Subcutaneous adipose tissue (tissue), 4 donors: Measurements from ENCODE around the gene NCOA7. TPM values are rescaled to one million over a fixed set of nuclear protein-coding genes. Genes with fewer than 3 reads are reported as not detected.

Source experiments
- CTCF ChIP-seq: fragments of 450-650 bp; IDR thresholded peaks from one replicate; pipeline ENCODE4 v1.5.1; 2016; ENCODE audit warnings: low read depth, mild to moderate bottlenecking, control low read depth, antibody characterized with exemption, moderate library complexity
- total RNA-seq, 4 donors: library from RNA; depleted of rRNA; stranded (reverse); fragments of >200 nt; gene quantifications; one replicate each; pipeline ENCODE4 v1.1.0, GENCODE V29; 2016

NCOA7 gene
- total RNA-seq, 4 donors from 2014 or later, result 59.9 to 71.9 (median 62.2) TPM

- TF ChIP-seq CTCF, result no peak
Measured at GRCh38 chr6:125839471-125839870, 48.7 kb downstream of the NCOA7 start.

- no peak for TF ChIP-seq CTCF
Measured at GRCh38 chr6:125839879-125840278, 49.1 kb downstream of the NCOA7 start.

DNA sequence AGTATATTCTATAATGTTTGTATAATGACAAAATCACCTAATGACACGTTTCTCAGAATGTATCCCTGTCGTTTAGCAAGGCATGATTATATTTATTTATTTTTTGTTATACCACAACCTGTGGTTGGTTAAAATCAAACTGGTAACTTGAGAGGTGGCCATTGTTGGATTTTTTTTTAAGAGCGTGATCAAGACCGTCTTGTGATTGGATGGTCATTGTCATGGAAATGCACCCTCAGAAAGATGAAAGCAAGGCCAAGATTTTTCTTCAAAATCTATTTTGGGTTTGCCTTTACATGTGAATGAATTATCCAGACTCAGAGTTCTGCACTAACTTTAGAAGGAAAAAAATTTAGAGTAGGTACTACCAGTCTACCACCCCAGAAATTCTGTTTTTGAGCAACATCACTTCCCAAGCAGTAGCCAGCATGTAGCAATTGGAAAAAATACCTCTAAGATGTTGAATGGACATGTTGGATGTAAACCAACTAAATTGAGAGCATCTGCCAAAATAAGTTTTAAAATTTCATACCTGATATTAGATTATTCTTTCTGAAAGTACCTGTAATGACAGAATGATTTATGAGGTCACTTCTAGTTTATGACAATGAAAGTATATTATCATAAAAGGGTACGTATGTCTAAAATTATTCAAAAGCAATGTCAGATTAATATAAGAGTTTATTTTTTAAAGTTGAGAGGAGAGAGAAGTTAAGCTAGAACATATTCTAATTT, 50.8 kb downstream of the NCOA7 start:
- TF ChIP-seq CTCF, result no peak

- TF ChIP-seq CTCF, result no peak
Measured at GRCh38 chr6:125842091-125842626, 51.4 kb downstream of the NCOA7 start.

DNA sequence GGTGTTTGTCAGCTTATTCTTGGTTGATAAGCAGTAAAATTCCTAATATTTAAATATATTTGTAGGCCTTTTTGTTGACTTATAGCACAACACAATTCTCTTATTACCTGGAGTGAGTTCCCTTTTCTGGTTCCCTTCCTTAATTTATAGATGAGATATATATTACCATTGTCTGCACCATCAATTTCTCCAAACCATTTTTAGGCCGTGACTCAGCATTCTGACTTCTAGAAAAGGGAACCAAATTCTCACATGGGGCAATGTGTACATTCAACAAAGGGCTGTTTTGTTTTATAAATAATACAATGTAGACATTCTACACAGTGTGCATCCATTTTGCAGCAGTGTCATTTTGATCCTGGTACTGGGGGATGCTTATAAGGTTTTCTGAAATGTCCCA, 52.8 kb downstream of the NCOA7 start:
- TF ChIP-seq CTCF, result no peak

GRCh38 chr6:125844989-125845388, 54.2 kb downstream of the NCOA7 start:
- no peak for TF ChIP-seq CTCF

DNA sequence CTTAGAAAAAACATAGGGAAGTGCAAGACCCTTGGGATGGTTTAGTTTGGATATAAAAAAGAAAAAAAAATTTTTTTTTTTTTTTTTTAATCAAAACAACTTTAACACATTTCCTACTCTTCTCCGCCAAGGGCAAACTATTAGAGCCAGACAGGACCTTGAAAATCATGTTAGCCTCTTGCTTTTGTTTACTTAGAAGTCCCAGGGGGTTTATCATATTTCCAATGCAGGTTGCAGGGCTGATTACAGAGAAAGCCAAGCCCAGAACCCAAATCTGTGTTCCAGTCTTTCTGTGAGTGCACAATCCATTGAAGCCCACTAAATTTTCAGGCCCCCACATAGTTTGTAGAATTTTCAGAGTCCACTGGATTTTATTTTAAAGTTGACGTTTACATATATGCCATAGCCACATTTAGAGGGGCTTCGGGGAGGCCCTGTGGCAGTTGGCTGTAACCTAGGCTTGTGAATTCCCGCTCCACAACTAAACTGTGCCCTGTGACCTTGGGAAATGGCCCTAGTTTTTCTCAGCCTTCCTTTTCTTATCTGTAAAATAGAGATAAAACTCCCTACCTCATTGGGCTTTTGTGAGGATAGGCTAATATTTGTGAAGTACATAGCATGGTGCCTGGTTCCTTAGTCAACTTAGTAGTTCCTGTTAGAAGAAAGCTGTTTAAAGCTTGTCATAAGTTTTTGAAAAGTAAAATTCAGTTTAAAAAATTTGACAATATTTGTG, 55.7 kb downstream of the NCOA7 start:
- no peak for TF ChIP-seq CTCF
